HG03039 (cell line): ENCODE results near the gene EIF3A.

ENCODE experiments used
- ATAC-seq: cut with Tn5 transposase; IDR thresholded peaks from one replicate; pipeline ENCODE4 v1.9.1; 2021; ENCODE audit warnings: mild to moderate bottlenecking, moderate library complexity; ENCODE audit not compliant: unreplicated experiment

Gene EIF3A

GRCh38 chr10:119006451-119007210, 74.0 kb downstream of the EIF3A start:
- ATAC-seq = no peak

- ATAC-seq = no peak
Observed at GRCh38 chr10:119005362-119006043, 75.1 kb downstream of the EIF3A start.

DNA sequence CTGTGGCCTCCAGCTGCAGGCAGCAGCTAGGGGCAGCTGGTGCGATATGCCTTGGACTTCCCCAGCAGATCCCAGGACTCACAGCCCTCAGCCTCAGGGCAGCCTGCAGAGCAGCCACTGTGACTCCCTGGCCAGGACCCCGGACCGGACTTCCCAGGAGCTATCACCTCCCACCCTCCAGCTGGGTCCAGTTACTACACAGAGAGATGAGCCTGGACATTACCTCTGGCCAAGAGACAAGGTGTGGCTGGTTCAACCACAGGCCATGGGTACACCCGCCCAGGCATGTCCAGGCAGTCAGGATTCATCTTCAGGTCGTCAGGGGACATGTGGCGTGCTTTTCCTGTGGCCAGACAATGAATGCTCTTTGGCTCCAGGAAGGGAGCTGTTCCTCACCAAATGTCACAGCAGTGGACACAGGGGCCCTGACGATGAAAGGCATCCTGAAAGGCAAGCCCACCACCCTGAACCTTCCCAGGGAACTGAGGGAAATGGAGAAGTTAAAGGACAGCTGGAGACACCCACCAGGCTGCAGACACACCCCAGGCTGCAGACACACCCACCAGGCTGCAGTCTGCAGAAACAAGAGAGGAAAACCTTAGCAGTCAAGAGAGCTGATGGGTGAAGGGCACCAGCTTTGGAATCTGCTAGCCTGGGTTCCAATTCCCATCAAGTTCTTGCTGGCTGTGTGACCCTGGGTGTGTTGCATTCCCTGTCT, 76.9 kb downstream of the EIF3A start:
- ATAC-seq = no peak

GRCh38 chr10:119001717-119002500, 78.7 kb downstream of the EIF3A start:
- ATAC-seq = no peak

DNA sequence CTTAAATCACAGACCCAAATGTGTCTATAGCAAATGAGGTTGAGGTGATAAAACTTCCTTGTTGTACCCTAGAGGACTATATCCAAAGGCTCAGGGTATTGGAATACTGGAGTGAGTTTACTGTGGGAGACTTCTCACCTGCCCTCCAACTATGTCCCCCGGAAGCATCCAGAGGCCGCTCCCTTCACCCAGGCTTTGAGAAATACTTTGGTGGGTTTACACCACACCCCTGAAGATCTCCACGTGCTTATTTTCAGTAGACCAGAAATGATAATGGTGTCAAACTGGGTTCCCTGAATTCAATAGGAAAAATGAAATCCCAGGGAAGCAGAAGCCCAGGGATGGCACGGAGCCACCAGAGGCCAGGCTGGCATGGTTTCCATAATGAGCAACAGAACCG, 82.4 kb downstream of the EIF3A start:
- ATAC-seq = no peak

GRCh38 chr10:118997379-118997778, 83.2 kb downstream of the EIF3A start:
- ATAC-seq = no peak

DNA sequence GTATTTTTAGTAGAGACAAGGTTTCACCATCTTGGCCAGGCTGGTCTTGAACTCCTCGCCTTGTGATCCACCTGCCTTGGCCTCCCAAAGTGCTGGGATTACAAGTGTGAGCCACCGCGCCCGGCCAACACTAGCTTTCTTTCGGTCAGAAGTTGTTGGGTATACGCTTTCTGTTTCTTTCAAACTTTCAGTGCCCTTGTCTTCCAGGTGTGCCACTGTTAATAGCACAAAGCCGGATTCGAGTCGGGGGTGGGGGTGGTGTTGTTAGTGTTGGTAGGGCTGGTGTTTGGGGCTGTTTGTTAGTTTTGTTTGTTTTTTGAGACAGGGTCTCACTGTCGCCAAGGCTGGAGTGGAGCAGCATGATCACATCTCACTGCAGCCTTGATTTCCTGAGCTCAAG, 84.9 kb downstream of the EIF3A start:
- ATAC-seq = no peak

DNA sequence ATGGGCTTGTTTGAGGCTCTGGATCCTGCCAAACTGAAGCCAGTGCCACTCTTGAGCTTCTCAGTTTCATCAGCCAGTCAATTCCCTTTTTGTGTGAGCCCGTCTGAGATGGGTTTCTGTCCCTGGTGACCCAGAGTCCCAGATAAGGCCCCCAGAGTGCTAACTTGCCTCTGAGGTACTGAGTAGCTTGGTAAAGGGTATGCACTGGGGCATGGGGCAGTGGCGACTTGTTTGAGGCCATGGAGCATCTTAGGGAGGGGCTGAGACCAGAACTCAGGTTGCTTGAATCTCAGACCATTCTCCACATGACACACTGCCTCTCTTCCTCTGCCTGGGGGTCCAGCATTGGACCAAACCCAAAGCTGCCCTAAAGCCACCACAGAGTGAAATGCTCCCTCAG, 86.3 kb downstream of the EIF3A start:
- ATAC-seq = no peak

- ATAC-seq = no peak
Observed at GRCh38 chr10:118993214-118993613, 87.4 kb downstream of the EIF3A start.

- ATAC-seq = no peak
Observed at GRCh38 chr10:118992496-118992895, 88.1 kb downstream of the EIF3A start.

- ATAC-seq = no peak
Observed at GRCh38 chr10:118990326-118990725, 90.3 kb downstream of the EIF3A start.

GRCh38 chr10:118986815-118987790, 93.5 kb downstream of the EIF3A start:
- peak; percentile 53 for ATAC-seq

GRCh38 chr10:118985576-118985975, 95.0 kb downstream of the EIF3A start:
- no peak for ATAC-seq
